Trophoblast cell (in vitro differentiated cells and primary cell): ENCODE measurements around the gene DNAH3.
"Not testable (repeated sequence)": the region's sequence is repeated elsewhere in the genome, so short reads cannot be mapped to it uniquely, and the experiment has no call there.

Source experiments
- DNase-seq, 2 donors: peaks; one replicate each; pipeline ENCODE4 v3.0.0-alpha.2; 2016
- H2AFZ ChIP-seq: 2 replicates; pipeline ENCODE4 v1.6.1; 2013; ENCODE audit warnings: low read length, moderate library complexity, mild to moderate bottlenecking; ENCODE audit not compliant: insufficient read depth, poor library complexity
- H2AK5ac ChIP-seq: 2 replicates; pipeline ENCODE4 v1.6.1; 2013; ENCODE audit warnings: mild to moderate bottlenecking, low read length
- H2BK120ac ChIP-seq: 2 replicates; pipeline ENCODE4 v1.6.1; 2013; ENCODE audit warnings: low read length, mild to moderate bottlenecking, moderate library complexity; ENCODE audit not compliant: insufficient read depth, poor library complexity
- H2BK12ac ChIP-seq: 2 replicates; pipeline ENCODE4 v1.6.1; 2013; ENCODE audit warnings: mild to moderate bottlenecking, low read length, moderate library complexity
- H2BK5ac ChIP-seq: 2 replicates; pipeline ENCODE4 v1.6.1; 2013; ENCODE audit warnings: low read length, low read depth, moderate library complexity, mild to moderate bottlenecking; ENCODE audit not compliant: poor library complexity
- H3K14ac ChIP-seq: 2 replicates; pipeline ENCODE4 v1.6.1; 2013; ENCODE audit warnings: mild to moderate bottlenecking, low read length
- H3K18ac ChIP-seq: 2 replicates; pipeline ENCODE4 v1.6.1; 2013; ENCODE audit warnings: mild to moderate bottlenecking, low read length
- H3K23ac ChIP-seq: 2 replicates; pipeline ENCODE4 v1.6.1; 2013; ENCODE audit warnings: low read length
- H3K27ac ChIP-seq: 2 replicates; pipeline ENCODE4 v1.5.1; 2013; ENCODE audit warnings: low read depth, mild to moderate bottlenecking, inconsistent platforms, low read length, moderate library complexity
- H3K27me3 ChIP-seq: 2 replicates; pipeline ENCODE4 v1.6.1; 2013; ENCODE audit warnings: inconsistent platforms, mild to moderate bottlenecking, low read length, moderate library complexity; ENCODE audit not compliant: insufficient read depth
- H3K36me3 ChIP-seq, 2 experiments: 1 replicate in 1 of 2; 2 replicates in 1 of 2; pipeline ENCODE4 v1.6.1; 2013; ENCODE audit warnings: low read length in 2 of 2, mild to moderate bottlenecking in 2 of 2, moderate library complexity in 1 of 2; ENCODE audit not compliant: insufficient read depth in 2 of 2, control insufficient read depth in 1 of 2
- H3K4ac ChIP-seq: 2 replicates; pipeline ENCODE4 v1.6.1; 2013; ENCODE audit warnings: low read depth, mild to moderate bottlenecking, low read length, moderate library complexity
- H3K4me1 ChIP-seq, 2 experiments: 1 replicate in 1 of 2; 2 replicates in 1 of 2; pipeline ENCODE4 v1.6.1; 2013; ENCODE audit warnings: low read length in 2 of 2, mild to moderate bottlenecking in 2 of 2, moderate library complexity in 1 of 2; ENCODE audit not compliant: insufficient read depth in 2 of 2, control insufficient read depth in 1 of 2
- H3K4me2 ChIP-seq: 2 replicates; pipeline ENCODE4 v1.6.1; 2013; ENCODE audit warnings: inconsistent platforms, mild to moderate bottlenecking, low read length, moderate library complexity
- H3K4me3 ChIP-seq: 2 replicates; pipeline ENCODE4 v1.5.1; 2013; ENCODE audit warnings: mild to moderate bottlenecking, low read depth, low read length, inconsistent platforms
- H3K79me1 ChIP-seq: one replicate; pipeline ENCODE4 v1.6.1; 2013; ENCODE audit warnings: low read length
- H3K79me2 ChIP-seq: 2 replicates; pipeline ENCODE4 v1.6.1; 2013; ENCODE audit warnings: low read length, mild to moderate bottlenecking; ENCODE audit not compliant: control insufficient read depth, insufficient read depth, poor library complexity
- H3K9ac ChIP-seq: 2 replicates; pipeline ENCODE4 v1.6.1; 2013; ENCODE audit warnings: mild to moderate bottlenecking, low read length
- H3K9me3 ChIP-seq: 2 replicates; pipeline ENCODE4 v1.6.1; 2013; ENCODE audit warnings: low read depth, mild to moderate bottlenecking, control low read depth, inconsistent platforms, low read length; ENCODE audit not compliant: insufficient read depth
- H4K12ac ChIP-seq: 2 replicates; pipeline ENCODE4 v1.6.1; 2013; ENCODE audit warnings: low read depth, mild to moderate bottlenecking, low read length, moderate library complexity
- H4K8ac ChIP-seq: 2 replicates; pipeline ENCODE4 v1.6.1; 2013; ENCODE audit warnings: low read depth, mild to moderate bottlenecking, low read length, moderate library complexity
- H4K91ac ChIP-seq: one replicate; pipeline ENCODE4 v1.6.1; 2013; ENCODE audit warnings: low read depth, mild to moderate bottlenecking, low read length, moderate library complexity
- WGBS: extraction: QIAGEN DNeasy Blood & Tissue Kit; methylation state at CpG from one replicate; pipeline ENCODE4 v1.1.7; 2013; ENCODE audit warnings: missing lambda C conversion rate; ENCODE audit not compliant: insufficient read length, insufficient coverage; ENCODE audit errors: extremely low coverage; 5-methylcytosine and 5-hydroxymethylcytosine counted together

DNAH3 gene

GRCh38 chr16:21179126-21179982 is 28.7 kb upstream of the DNAH3 start:
- DNase-seq: no peak
- WGBS: no CpG with 5 or more reads among the region's 13 CpGs
- Histone ChIP-seq H3K9ac (no peak overlapping the region), H2AFZ (no peak overlapping the region), H3K4me3 (no peak overlapping the region), H3K18ac (no peak overlapping the region), H3K27me3 (no peaks in the 10 kb centered on the region), H4K12ac (no peak overlapping the region), H3K27ac (no peak overlapping the region), H3K79me2 (no peaks in the 10 kb centered on the region), H3K79me1 (no peaks in the 10 kb centered on the region), H4K8ac (no peak overlapping the region), H3K14ac (no peak overlapping the region), H2BK5ac (no peak overlapping the region), H3K4me2 (no peak overlapping the region), H3K9me3 (peaks cover 4% of the 10 kb centered on the region), H2BK12ac (no peak overlapping the region), H2AK5ac (no peak overlapping the region), H3K36me3 (peaks cover 13 to 21% of the 10 kb centered on the region in 2 experiments), H3K4ac (no peak overlapping the region), H2BK120ac (no peak overlapping the region), H3K23ac (no peak overlapping the region), H3K4me1 (no peaks in the 10 kb centered on the region), H4K91ac (no peak overlapping the region)

- Histone ChIP-seq H4K8ac (no peak overlapping the region), H2AK5ac (no peak overlapping the region), H2BK120ac (no peak overlapping the region), H4K12ac (no peak overlapping the region), H3K4me2 (no peak overlapping the region), H3K4me1 (no peaks in the 10 kb centered on the region), H4K91ac (no peak overlapping the region), H3K14ac (no peak overlapping the region), H3K36me3 (peaks cover 21 to 23% of the 10 kb centered on the region in 2 experiments), H3K4ac (no peak overlapping the region), H3K79me2 (no peaks in the 10 kb centered on the region), H3K18ac (no peak overlapping the region), H3K23ac (no peak overlapping the region), H3K4me3 (no peak overlapping the region), H2BK12ac (no peak overlapping the region), H3K79me1 (no peaks in the 10 kb centered on the region), H3K27ac (no peak overlapping the region), H3K27me3 (no peaks in the 10 kb centered on the region), H2AFZ (no peak overlapping the region), H3K9ac (no peak overlapping the region), H2BK5ac (no peak overlapping the region), H3K9me3 (no peaks in the 10 kb centered on the region)
- no peak for DNase-seq
- WGBS: no CpG with 5 or more reads among the region's 1 CpG
Observed at GRCh38 chr16:21175397-21175796, 24.8 kb upstream of the DNAH3 start.

GRCh38 chr16:21172650-21173049 is 22.0 kb upstream of the DNAH3 start:
- Histone ChIP-seq H3K79me2 (no peaks in the 10 kb centered on the region), H3K18ac (no peak overlapping the region), H3K27me3 (no peaks in the 10 kb centered on the region), H3K4me2 (no peak overlapping the region), H3K27ac (no peak overlapping the region), H3K4me1 (no peaks in the 10 kb centered on the region), H3K9me3 (no peaks in the 10 kb centered on the region), H2AK5ac (no peak overlapping the region), H4K12ac (no peak overlapping the region), H3K4me3 (no peak overlapping the region), H3K36me3 (peaks cover 11 to 17% of the 10 kb centered on the region in 2 experiments), H3K4ac (no peak overlapping the region), H3K79me1 (no peaks in the 10 kb centered on the region), H4K8ac (no peak overlapping the region), H3K14ac (no peak overlapping the region), H3K9ac (no peak overlapping the region), H2BK120ac (no peak overlapping the region), H2BK5ac (no peak overlapping the region), H2BK12ac (no peak overlapping the region), H3K23ac (no peak overlapping the region), H4K91ac (no peak overlapping the region), H2AFZ (no peak overlapping the region)
- WGBS: no CpG with 5 or more reads among the region's 3 CpGs
- no peak for DNase-seq

- not testable (repeated sequence) for H2BK12ac ChIP-seq, H2AK5ac ChIP-seq, H3K23ac ChIP-seq, H3K79me2 ChIP-seq, H3K9me3 ChIP-seq, H2BK120ac ChIP-seq, H4K8ac ChIP-seq, H3K9ac ChIP-seq, H2AFZ ChIP-seq, H3K27me3 ChIP-seq, H3K27ac ChIP-seq, H4K91ac ChIP-seq, H2BK5ac ChIP-seq, H3K18ac ChIP-seq, H3K14ac ChIP-seq, H3K4me2 ChIP-seq, H4K12ac ChIP-seq, H3K79me1 ChIP-seq, H3K4me3 ChIP-seq, H3K4me1 ChIP-seq, DNase-seq, H3K4ac ChIP-seq
- H3K36me3 ChIP-seq: peaks cover 11 to 15% of the 10 kb centered on the region in 2 experiments
- no CpG with 5 or more reads among the region's 8 CpGs for WGBS
Observed at GRCh38 chr16:21170116-21170515, 19.5 kb upstream of the DNAH3 start.
